ENCODE data around the gene HS3ST5. TPM values are rescaled to one million over a fixed set of nuclear protein-coding genes. Genes with fewer than 3 reads are reported as not detected.

HS3ST5 gene
- total RNA-seq, 6 experiments from 2014 or later = not detected

DNA sequence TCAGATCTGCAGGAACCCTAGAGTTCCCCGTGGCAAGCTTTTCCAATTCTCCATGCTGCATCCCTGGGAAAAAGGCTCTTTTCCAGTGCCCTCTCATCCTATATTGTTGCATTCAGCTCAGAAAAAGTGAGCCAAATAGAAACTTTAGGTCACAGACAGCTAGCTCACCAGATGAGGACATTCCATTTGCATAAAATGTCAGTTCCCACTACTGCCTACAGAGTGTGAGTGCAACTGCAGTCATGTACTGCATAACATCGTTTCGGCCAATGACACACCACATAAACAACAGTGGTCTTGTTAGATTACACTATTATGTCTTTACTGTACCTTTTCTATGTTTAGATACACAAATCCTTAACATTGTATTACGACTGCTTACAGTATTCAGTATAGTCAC, 8.6 kb downstream of the HS3ST5 start:
- Histone ChIP-seq H3K27ac (no peak overlapping the region), H3K27me3 (no peaks in the 10 kb centered on the region), H3K4me1 (no peaks in the 10 kb centered on the region), H3K4me3 (no peak overlapping the region), H3K9me3 (no peaks in the 10 kb centered on the region), H3K36me3 (no peaks in the 10 kb centered on the region)
- WGBS (ENCODE audit: insufficient coverage, low coverage, low lambda C conversion rate, missing lambda C conversion rate) = 65% methylated on average over 3 of the region's 4 CpGs
- TF ChIP-seq POLR2A (IDR thresholded peaks at IDR 0.05) (no peak), CTCF (IDR thresholded peaks at IDR 0.05) (no peak)
- intact Hi-C loops (cut with DNase I) = no loop called here
- ATAC-seq = no peak
- no peak for DNase-seq

- Histone ChIP-seq H3K27me3 (no peaks in the 10 kb centered on the region), H3K36me3 (no peaks in the 10 kb centered on the region), H3K27ac (no peak overlapping the region), H3K4me1 (no peaks in the 10 kb centered on the region), H3K4me3 (no peak overlapping the region), H3K9me3 (no peaks in the 10 kb centered on the region)
- intact Hi-C loops (cut with DNase I) = no loop called here
- TF ChIP-seq CTCF (IDR thresholded peaks at IDR 0.05) (no peak), POLR2A (IDR thresholded peaks at IDR 0.05) (no peak)
- ATAC-seq (no peak), DNase-seq (no peak)
These were observed 15.7 kb downstream of the HS3ST5 start for GRCh38 chr6:114327074-114327473.

DNA sequence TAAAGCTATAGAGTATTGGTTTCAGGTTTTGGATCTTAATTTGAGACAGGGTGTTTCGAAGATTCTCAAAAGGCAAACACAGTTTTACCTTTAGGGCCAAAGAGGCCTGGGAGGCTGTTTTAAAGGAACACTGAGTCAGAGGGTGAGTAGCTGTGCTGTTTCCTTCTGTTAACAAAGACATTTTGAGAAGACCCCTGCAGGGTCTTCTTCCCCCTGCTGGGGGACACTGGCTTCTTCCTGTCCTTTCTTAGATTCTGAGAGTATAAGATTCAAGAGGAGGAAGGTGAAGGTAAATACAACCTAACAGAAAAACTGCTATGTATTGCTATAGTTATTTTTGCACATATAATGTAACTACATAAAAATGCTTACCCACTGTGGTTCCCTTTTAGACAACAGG, 19.0 kb downstream of the HS3ST5 start:
- no peak for ATAC-seq
- Histone ChIP-seq H3K27ac (no peak overlapping the region), H3K4me3 (no peak overlapping the region), H3K9me3 (no peaks in the 10 kb centered on the region), H3K36me3 (no peaks in the 10 kb centered on the region), H3K4me1 (no peaks in the 10 kb centered on the region), H3K27me3 (no peaks in the 10 kb centered on the region)
- no peak for DNase-seq
- TF ChIP-seq POLR2A (IDR thresholded peaks at IDR 0.05) (no peak), CTCF (IDR thresholded peaks at IDR 0.05) (no peak)
- 70% methylated on average over 1 of the region's 1 CpG for WGBS (ENCODE audit: insufficient coverage, low coverage, low lambda C conversion rate, missing lambda C conversion rate)
- intact Hi-C loops (cut with DNase I) = no loop called here

DNA sequence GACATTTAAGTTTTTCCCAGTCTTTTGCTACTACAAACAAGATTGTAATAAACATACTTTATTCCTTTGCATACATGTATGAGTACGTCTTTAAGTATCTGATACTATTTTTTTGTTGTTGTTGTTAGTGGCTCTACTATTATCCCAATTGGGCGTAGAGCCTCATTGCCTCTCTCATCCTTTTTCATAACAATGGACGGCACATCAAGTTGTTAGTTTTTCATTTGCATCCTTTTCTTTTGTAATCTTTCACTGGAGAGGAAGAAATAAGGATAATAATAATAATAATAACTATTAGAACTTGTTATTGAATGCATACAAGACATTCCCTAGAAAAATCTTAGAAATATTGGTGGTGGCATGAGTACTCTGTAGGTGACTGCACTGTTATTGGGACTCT, 23.1 kb downstream of the HS3ST5 start:
- no peak overlapping the region for H3K4me3 ChIP-seq
- ATAC-seq = no peak
- H3K9me3 ChIP-seq = no peaks in the 10 kb centered on the region
- H3K27ac ChIP-seq = no peak overlapping the region
- TF ChIP-seq CTCF (IDR thresholded peaks at IDR 0.05) = no peak
- no peak for TF ChIP-seq POLR2A (IDR thresholded peaks at IDR 0.05)
- WGBS (ENCODE audit: insufficient coverage, low coverage, low lambda C conversion rate, missing lambda C conversion rate) = 52% methylated on average over 3 of the region's 3 CpGs
- no peaks in the 10 kb centered on the region for H3K27me3 ChIP-seq
- H3K4me1 ChIP-seq = no peaks in the 10 kb centered on the region
- no peak for DNase-seq
- no peaks in the 10 kb centered on the region for H3K36me3 ChIP-seq
- intact Hi-C loops (cut with DNase I) = no loop called here
